Measurements from ENCODE around the gene THSD8.

DNA sequence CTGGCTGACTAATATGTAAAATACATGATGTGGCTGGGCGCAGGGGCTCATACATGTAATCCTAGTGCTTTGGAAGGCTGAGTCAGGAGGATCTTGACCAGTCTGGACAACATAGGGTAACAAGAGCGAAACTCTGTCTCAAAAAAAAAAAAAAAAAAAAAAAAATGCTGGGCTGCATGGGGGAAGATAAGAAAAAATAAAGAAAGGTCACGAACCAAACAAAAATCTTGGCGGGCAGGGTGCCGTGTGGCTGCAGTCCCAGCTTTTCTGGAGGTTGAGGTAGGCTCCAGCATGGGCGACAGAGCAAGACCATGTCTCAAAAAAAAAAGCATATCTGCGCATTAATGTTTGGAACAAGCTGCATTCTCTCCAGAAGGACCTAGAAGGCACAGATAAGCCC, 13.2 kb downstream of the THSD8 start:
- TF ChIP-seq CTCF (IDR thresholded peaks at IDR 0.05; ENCODE audit: poor library complexity) (no peak), EZH2 (IDR thresholded peaks at IDR 0.05; ENCODE audit: borderline replicate concordance) (no peak)
